Lower lobe of right lung (tissue), 2 donors: Measurements from ENCODE around the gene CDHR2. TPM values are rescaled to one million over a fixed set of nuclear protein-coding genes. Genes with fewer than 3 reads are reported as not detected.

Source experiments
- ATAC-seq, 2 donors: fragments of 200-7000 bp; cut with Tn5 transposase; one replicate each; pipeline ENCODE4 v1.9.1; 2020 to 2022; ENCODE audit warnings: mild to moderate bottlenecking in 2 of 2, moderate library complexity in 2 of 2
- DNase-seq: peaks from one replicate; pipeline ENCODE4 v3.0.0-alpha.2; 2020
- H3K27ac ChIP-seq: fragments of 200-600 bp; one replicate; pipeline ENCODE4 v1.8.0; 2022
- H3K27me3 ChIP-seq: fragments of 200-600 bp; one replicate; pipeline ENCODE4 v1.8.0; 2022; ENCODE audit warnings: low read depth
- H3K36me3 ChIP-seq: fragments of 200-600 bp; one replicate; pipeline ENCODE4 v1.8.0; 2022; ENCODE audit warnings: mild to moderate bottlenecking
- H3K4me1 ChIP-seq: fragments of 200-600 bp; one replicate; pipeline ENCODE4 v1.8.0; 2022
- H3K4me3 ChIP-seq: fragments of 200-600 bp; one replicate; pipeline ENCODE4 v1.8.0; 2022; ENCODE audit warnings: mild to moderate bottlenecking
- H3K9me3 ChIP-seq: fragments of 200-600 bp; one replicate; pipeline ENCODE4 v1.8.0; 2022
- CTCF ChIP-seq: fragments of 200-600 bp; IDR thresholded peaks from one replicate; pipeline ENCODE4 v1.8.0; 2022; ENCODE audit warnings: antibody characterized with exemption, mild to moderate bottlenecking
- intact Hi-C: fragments of 100-400 bp; cut with DNase I; formaldehyde crosslinking; loops from one replicate; pipeline ENCODE4 v1.11.0; 2022
- total RNA-seq: library from RNA; stranded (reverse); fragmentation: NEBNext Ultra II Directional; extraction: Animal tissue kit (Norgen Biotek cat#: 25700); gene quantifications from one replicate; pipeline ENCODE4 v1.2.1, GENCODE V29; 2021
- donor health status: DM: no; HTN: yes; CAD: no; lungs with severe emphysema.

CDHR2 gene
- total RNA-seq, 1 donor from 2014 or later: 0.62 TPM

DNA sequence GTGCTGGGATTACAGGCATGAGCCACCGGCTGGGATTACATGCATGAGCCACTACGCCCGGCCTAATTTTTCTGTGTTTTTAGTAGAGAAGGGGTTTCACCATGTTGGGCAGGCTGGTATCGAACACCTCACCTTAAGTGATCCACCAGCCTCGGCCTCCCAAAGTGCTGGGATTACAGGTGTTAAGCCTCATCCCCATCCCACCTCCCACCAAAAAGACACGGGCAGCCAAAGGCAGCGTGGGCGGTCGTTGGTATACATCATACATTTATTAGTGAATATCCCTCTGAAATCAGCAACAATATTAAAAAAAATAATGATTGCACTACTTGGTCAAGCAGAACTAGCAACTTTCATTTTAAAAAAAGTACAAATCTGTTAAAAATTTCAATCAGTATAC, 22.7 kb upstream of the CDHR2 start:
- H3K9me3 ChIP-seq: no peaks in the 10 kb centered on the region
- peaks cover 43% of the 10 kb centered on the region for H3K36me3 ChIP-seq
- no peaks in the 10 kb centered on the region for H3K27me3 ChIP-seq
- H3K27ac ChIP-seq: no peak overlapping the region
- ATAC-seq (no peak), DNase-seq (no peak)
- H3K4me1 ChIP-seq: peaks cover 12% of the 10 kb centered on the region
- TF ChIP-seq CTCF: no peak
- intact Hi-C loops: no loop called here
- H3K4me3 ChIP-seq: no peak overlapping the region

- H3K27me3 ChIP-seq: no peaks in the 10 kb centered on the region
- no peak overlapping the region for H3K27ac ChIP-seq
- H3K36me3 ChIP-seq: peaks cover 50% of the 10 kb centered on the region
- TF ChIP-seq CTCF: no peak
- DNase-seq (no peak), ATAC-seq (no peak)
- peaks cover 21% of the 10 kb centered on the region for H3K4me1 ChIP-seq
- H3K4me3 ChIP-seq: no peak overlapping the region
- H3K9me3 ChIP-seq: no peaks in the 10 kb centered on the region
- intact Hi-C loops: no loop called here
Observed at GRCh38 chr5:176527246-176528222, 21.6 kb upstream of the CDHR2 start.

DNA sequence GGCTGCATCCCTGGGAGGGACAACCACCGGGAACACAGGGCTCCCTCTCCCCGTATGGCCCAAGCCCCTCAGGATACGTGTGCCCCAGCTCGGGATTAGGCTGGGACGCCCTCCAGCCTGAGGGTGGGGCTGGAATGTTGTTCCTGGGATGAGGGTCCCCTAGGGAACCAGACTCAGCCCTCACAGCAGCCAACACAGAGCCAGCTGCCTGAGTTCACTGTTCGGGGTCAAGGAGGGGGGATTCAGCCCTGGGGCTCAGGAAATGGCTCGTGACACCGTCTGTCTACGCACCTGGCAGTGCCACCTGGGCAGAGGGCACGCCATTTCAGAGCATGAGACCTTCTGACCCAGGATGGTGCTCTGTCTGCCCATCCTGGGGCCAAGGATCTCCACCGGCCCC, 20.8 kb upstream of the CDHR2 start:
- Histone ChIP-seq H3K4me1 (peaks cover 29% of the 10 kb centered on the region), H3K4me3 (no peak overlapping the region), H3K9me3 (no peaks in the 10 kb centered on the region), H3K27me3 (no peaks in the 10 kb centered on the region), H3K36me3 (peaks cover 50% of the 10 kb centered on the region), H3K27ac (no peak overlapping the region)
- TF ChIP-seq CTCF: no peak
- ATAC-seq: no peak
- DNase-seq: no peak
- intact Hi-C loops: no loop called here

- ATAC-seq (no peak), DNase-seq (no peak)
- no peaks in the 10 kb centered on the region for H3K9me3 ChIP-seq
- no peak for TF ChIP-seq CTCF
- H3K36me3 ChIP-seq: peaks cover 50% of the 10 kb centered on the region
- intact Hi-C loops: no loop called here
- H3K4me1 ChIP-seq: peaks cover 33% of the 10 kb centered on the region
- no peak overlapping the region for H3K4me3 ChIP-seq
- H3K27ac ChIP-seq: no peak overlapping the region
- no peaks in the 10 kb centered on the region for H3K27me3 ChIP-seq
Observed at GRCh38 chr5:176528761-176529115, 20.4 kb upstream of the CDHR2 start.

DNA sequence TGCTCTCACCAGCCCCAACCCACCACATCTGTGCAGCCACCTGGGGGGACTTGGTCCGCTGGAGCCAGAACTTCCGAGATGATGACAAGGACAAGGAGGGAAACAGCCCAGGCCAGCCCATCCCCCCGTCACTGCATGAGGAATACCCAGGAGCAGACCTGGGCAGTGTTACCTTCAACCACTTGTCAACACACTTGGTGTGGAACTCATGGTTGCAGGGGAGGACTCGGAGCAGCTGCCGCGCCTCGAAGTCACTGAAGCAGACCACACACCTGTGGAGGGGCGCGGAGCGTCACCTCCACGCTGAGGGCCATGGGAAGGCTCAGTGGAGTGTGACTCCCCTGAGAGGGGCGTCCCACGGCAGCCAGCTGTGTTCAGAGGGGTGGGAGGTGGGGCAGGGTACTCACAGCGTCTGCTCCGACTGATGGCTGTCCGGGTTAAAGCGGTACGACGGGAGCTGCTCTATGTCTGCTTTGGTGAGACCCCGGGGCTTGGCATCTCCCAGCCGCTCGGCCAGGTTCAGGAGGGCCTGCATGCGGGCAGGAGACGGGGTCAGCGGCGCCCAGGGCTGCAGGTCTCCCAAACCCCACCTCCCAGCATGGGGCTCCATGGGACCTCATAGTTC, 19.9 kb upstream of the CDHR2 start:
- intact Hi-C loops: no loop called here
- DNase-seq (peak; percentile 40), ATAC-seq (no peak)
- no peak overlapping the region for H3K27ac ChIP-seq
- no peak overlapping the region for H3K4me3 ChIP-seq
- H3K9me3 ChIP-seq: no peaks in the 10 kb centered on the region
- no peak for TF ChIP-seq CTCF
- peaks cover 38% of the 10 kb centered on the region for H3K4me1 ChIP-seq
- no peaks in the 10 kb centered on the region for H3K27me3 ChIP-seq
- peaks cover 50% of the 10 kb centered on the region for H3K36me3 ChIP-seq
